Measurements from ENCODE around the gene DUSP8. TPM values are rescaled to one million over a fixed set of nuclear protein-coding genes. Genes with fewer than 3 reads are reported as not detected.

DUSP8 gene
- total RNA-seq, 2 donors from 2014 or later = 4.7 to 7.0 TPM

DNA sequence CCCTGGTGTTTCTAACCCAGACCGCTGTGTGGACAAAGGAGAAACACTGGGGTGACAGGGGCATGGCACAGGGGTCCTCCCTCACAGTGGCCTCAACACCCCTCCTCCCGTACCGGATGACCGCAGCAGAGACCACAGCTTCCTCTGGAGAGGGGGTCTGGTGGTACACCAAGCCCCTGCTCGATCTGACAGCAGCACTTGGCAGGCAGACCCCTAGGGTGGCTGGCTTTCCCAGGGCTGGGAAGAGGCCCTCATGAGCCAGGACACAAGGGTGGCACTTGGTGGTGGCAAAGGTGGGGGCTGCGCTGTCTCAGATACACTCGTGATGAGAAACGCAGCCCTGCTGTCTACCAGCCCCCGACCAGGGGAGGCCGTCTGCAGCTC, 38.7 kb downstream of the DUSP8 start:
- Histone ChIP-seq H3K9me3 (ENCODE audit: control insufficient read depth, low read length) (no peaks in the 10 kb centered on the region), H3K36me3 (ENCODE audit: control insufficient read depth, insufficient read depth, low read length) (no peaks in the 10 kb centered on the region), H3K4me3 (ENCODE audit: low read length) (no peak overlapping the region), H3K9ac (ENCODE audit: extremely low read depth, low read length, poor library complexity, severe bottlenecking) (no peak overlapping the region), H3K27me3 (ENCODE audit: control insufficient read depth, insufficient read depth, low read length, poor library complexity, severe bottlenecking) (peaks cover 9% of the 10 kb centered on the region), H3K4me1 (ENCODE audit: control insufficient read depth, insufficient read depth, low read length) (no peaks in the 10 kb centered on the region), H3K27ac (ENCODE audit: low read depth, low read length) (no peak overlapping the region)
- Mint-ChIP-seq H3K4me1 (no peaks in the 10 kb centered on the region), H3K36me3 (ENCODE audit: low read depth) (no peaks in the 10 kb centered on the region), H3K27me3 (ENCODE audit: insufficient read depth) (peaks cover 8% of the 10 kb centered on the region), H3K27ac (no peak overlapping the region), H3K4me3 (no peak overlapping the region), H3K9me3 (no peaks in the 10 kb centered on the region)
- TF ChIP-seq, protein P1, sequence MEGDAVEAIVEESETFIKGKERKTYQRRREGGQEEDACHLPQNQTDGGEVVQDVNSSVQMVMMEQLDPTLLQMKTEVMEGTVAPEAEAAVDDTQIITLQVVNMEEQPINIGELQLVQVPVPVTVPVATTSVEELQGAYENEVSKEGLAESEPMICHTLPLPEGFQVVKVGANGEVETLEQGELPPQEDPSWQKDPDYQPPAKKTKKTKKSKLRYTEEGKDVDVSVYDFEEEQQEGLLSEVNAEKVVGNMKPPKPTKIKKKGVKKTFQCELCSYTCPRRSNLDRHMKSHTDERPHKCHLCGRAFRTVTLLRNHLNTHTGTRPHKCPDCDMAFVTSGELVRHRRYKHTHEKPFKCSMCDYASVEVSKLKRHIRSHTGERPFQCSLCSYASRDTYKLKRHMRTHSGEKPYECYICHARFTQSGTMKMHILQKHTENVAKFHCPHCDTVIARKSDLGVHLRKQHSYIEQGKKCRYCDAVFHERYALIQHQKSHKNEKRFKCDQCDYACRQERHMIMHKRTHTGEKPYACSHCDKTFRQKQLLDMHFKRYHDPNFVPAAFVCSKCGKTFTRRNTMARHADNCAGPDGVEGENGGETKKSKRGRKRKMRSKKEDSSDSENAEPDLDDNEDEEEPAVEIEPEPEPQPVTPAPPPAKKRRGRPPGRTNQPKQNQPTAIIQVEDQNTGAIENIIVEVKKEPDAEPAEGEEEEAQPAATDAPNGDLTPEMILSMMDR (conservative IDR thresholded peaks at IDR 0.05) = no peak
- DNase-seq = no peak
- WGBS, 2 experiments (ENCODE audit: insufficient coverage in 1 of 2, insufficient read length in 1 of 2) = 90 to 100% methylated on average over 4 to 10 of the region's 10 CpGs

DNA sequence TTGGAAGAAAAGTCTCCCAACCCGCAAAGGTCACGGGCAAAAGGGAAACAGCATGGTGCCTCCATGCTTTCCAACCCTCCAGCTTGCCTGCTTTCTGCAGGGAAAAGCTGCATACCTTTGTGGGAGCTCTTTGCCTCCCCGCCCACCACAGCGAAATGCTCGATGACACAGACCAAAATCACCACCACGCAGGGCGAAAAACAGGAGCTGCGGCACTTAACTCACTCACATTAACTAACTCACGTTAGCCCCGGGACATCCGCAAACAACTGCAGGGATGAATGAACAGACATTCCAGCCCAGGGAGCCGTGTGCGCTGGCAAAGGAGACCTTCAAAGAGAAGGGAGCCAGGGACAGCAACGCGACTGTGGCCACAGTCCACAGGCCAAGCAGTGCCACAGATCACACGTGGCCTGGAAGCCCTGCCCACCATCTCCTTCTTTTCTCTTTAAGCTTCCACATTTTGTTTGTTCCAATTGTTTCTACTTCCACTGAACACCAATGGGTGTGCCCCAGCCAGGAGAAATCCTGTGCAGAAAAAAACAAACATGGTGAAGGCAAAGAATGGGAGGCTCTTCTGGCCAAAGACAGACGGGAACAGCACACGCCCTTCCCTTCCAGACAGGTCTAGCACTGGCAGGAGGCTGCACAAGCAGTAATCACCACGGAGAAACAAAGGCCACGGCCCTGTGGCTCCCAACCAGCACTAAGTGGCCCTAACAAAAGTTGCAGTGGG, 39.3 kb downstream of the DUSP8 start:
- H3K9me3 Mint-ChIP-seq = no peaks in the 10 kb centered on the region
- H3K9ac ChIP-seq (ENCODE audit: extremely low read depth, low read length, poor library complexity, severe bottlenecking) = no peak overlapping the region
- no peaks in the 10 kb centered on the region for H3K4me1 Mint-ChIP-seq
- H3K27me3 ChIP-seq (ENCODE audit: control insufficient read depth, insufficient read depth, low read length, poor library complexity, severe bottlenecking) = peaks cover 3% of the 10 kb centered on the region
- H3K27me3 Mint-ChIP-seq (ENCODE audit: insufficient read depth) = peaks cover 2% of the 10 kb centered on the region
- H3K36me3 ChIP-seq (ENCODE audit: control insufficient read depth, insufficient read depth, low read length) = no peaks in the 10 kb centered on the region
- no peaks in the 10 kb centered on the region for H3K4me1 ChIP-seq (ENCODE audit: control insufficient read depth, insufficient read depth, low read length)
- H3K4me3 Mint-ChIP-seq = no peak overlapping the region
- peak overlapping the region; percentile 57 for H3K27ac ChIP-seq (ENCODE audit: low read depth, low read length)
- TF ChIP-seq, protein P1 (conservative IDR thresholded peaks at IDR 0.05) = no peak
- no peaks in the 10 kb centered on the region for H3K9me3 ChIP-seq (ENCODE audit: control insufficient read depth, low read length)
- H3K36me3 Mint-ChIP-seq (ENCODE audit: low read depth) = no peaks in the 10 kb centered on the region
- H3K4me3 ChIP-seq (ENCODE audit: low read length) = no peak overlapping the region
- no peak overlapping the region for H3K27ac Mint-ChIP-seq
- no peak for DNase-seq
- 93 to 97% methylated on average over 18 to 20 of the region's 20 CpGs for WGBS, 2 experiments (ENCODE audit: insufficient coverage in 1 of 2, insufficient read length in 1 of 2)

DNA sequence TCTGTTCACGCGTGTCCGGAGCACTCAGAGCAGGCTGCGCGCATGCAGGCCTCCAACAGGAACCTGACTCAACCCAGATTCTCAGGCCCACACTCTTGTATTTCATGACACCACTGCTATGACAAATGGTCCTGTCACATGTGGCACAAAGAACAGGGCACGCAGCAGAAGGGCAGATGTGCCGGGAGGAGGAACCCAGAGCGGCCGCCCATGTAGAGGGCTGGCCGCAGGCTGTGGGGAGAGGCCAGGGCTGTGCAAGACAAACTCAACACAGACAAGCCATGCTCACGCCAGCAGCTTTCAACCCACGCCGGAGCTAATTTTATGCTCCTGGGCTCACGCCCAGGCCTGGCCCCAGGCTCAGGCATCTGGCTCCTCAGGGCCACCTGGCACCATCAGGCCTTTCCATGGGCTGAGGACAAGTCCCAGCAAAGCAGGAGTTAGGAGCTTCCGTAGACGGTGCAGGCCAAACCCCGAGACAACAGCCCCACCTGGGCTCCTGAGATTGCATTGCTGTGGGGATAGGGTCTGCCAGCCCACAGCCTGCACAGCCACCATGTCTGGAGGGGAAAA, 40.0 kb downstream of the DUSP8 start:
- no peaks in the 10 kb centered on the region for H3K4me1 Mint-ChIP-seq
- H3K27me3 ChIP-seq (ENCODE audit: control insufficient read depth, insufficient read depth, low read length, poor library complexity, severe bottlenecking) = no peaks in the 10 kb centered on the region
- peak overlapping the region; percentile 69 for H3K27ac Mint-ChIP-seq
- H3K4me3 Mint-ChIP-seq = no peak overlapping the region
- 92 to 94% methylated on average over 6 to 17 of the region's 17 CpGs for WGBS, 2 experiments (ENCODE audit: insufficient coverage in 1 of 2, insufficient read length in 1 of 2)
- no peaks in the 10 kb centered on the region for H3K36me3 Mint-ChIP-seq (ENCODE audit: low read depth)
- no peak for DNase-seq
- H3K4me3 ChIP-seq (ENCODE audit: low read length) = no peak overlapping the region
- H3K9me3 Mint-ChIP-seq = no peaks in the 10 kb centered on the region
- TF ChIP-seq, protein P1 (conservative IDR thresholded peaks at IDR 0.05) = no peak
- no peaks in the 10 kb centered on the region for H3K9me3 ChIP-seq (ENCODE audit: control insufficient read depth, low read length)
- no peaks in the 10 kb centered on the region for H3K36me3 ChIP-seq (ENCODE audit: control insufficient read depth, insufficient read depth, low read length)
- no peaks in the 10 kb centered on the region for H3K27me3 Mint-ChIP-seq (ENCODE audit: insufficient read depth)
- peak overlapping the region; percentile 60 for H3K27ac ChIP-seq (ENCODE audit: low read depth, low read length)
- H3K9ac ChIP-seq (ENCODE audit: extremely low read depth, low read length, poor library complexity, severe bottlenecking) = no peak overlapping the region
- H3K4me1 ChIP-seq (ENCODE audit: control insufficient read depth, insufficient read depth, low read length) = no peaks in the 10 kb centered on the region
